ENCODE measurements around the gene COL28A1.

DNA sequence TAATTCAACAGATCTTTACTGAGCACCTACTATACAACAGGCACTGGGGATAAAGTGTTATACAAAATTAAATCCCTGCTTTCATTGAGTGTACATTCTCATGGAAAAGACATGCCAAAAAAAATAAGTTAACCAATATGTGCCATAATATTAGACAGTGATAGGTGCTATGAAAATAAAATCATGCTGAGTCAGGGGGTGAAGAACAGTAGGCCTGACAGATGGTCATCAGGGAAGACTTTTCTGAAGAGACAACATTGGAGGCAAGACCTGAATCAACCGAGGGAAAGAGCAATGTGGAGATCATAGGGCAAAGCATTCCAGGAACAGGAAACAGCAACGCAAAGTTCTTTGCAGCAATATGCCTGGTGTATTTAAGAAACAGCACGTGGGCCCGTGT, 217.8 kb downstream of the COL28A1 start:
- TF ChIP-seq, protein P1, sequence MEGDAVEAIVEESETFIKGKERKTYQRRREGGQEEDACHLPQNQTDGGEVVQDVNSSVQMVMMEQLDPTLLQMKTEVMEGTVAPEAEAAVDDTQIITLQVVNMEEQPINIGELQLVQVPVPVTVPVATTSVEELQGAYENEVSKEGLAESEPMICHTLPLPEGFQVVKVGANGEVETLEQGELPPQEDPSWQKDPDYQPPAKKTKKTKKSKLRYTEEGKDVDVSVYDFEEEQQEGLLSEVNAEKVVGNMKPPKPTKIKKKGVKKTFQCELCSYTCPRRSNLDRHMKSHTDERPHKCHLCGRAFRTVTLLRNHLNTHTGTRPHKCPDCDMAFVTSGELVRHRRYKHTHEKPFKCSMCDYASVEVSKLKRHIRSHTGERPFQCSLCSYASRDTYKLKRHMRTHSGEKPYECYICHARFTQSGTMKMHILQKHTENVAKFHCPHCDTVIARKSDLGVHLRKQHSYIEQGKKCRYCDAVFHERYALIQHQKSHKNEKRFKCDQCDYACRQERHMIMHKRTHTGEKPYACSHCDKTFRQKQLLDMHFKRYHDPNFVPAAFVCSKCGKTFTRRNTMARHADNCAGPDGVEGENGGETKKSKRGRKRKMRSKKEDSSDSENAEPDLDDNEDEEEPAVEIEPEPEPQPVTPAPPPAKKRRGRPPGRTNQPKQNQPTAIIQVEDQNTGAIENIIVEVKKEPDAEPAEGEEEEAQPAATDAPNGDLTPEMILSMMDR (conservative IDR thresholded peaks at IDR 0.05; ENCODE audit: low read length): no peak
- TF ChIP-seq EZH2phosphoT487 (IDR thresholded peaks at IDR 0.05; ENCODE audit: borderline replicate concordance): no peak
